HCT116 (cell line): Measurements from ENCODE around the gene CSRNP2. TPM values are rescaled to one million over a fixed set of nuclear protein-coding genes. Genes with fewer than 3 reads are reported as not detected.

Experiments used
- ATAC-seq: fragments of 200-7000 bp; cut with Tn5 transposase; 2 replicates; pipeline ENCODE4 v1.9.1; 2020; ENCODE audit warnings: mild to moderate bottlenecking, moderate library complexity
- BruUV-seq: library from RNA; stranded (reverse); fragments of 400-500 nt; replicated peaks from 2 replicates; lab custom pipeline; 2021; lab: Mats Ljungman, UMichigan
- CTCF ChIA-PET: fragments of 300-600 bp; sonication (Branson Sonifier 250); formaldehyde crosslinking; loops from one replicate; lab custom pipeline; 2021; ENCODE audit warnings: antibody characterized with exemption; lab: Charles Lee
- POLR2A ChIA-PET: fragments of 300-600, 350-600 bp; sonication (Branson Sonifier 250); formaldehyde crosslinking; loops from one replicate; lab custom pipeline; 2021; ENCODE audit warnings: antibody characterized with exemption; lab: Charles Lee
- RAD21 ChIA-PET, 2 experiments: fragments of 300-600 bp; sonication (Branson Sonifier 250); formaldehyde crosslinking; loops; one replicate each; lab custom pipeline; 2023; ENCODE audit warnings: low total read pairs in 2 of 2; ENCODE audit not compliant: uncharacterized antibody in 2 of 2, unreplicated experiment in 2 of 2, low non-redundant PET in 1 of 2; lab: Charles Lee
- DNase-seq: peaks from one replicate; pipeline ENCODE4 v3.0.0-alpha.2; 2010; ENCODE audit warnings: low read depth, low spot score
- H2AFZ ChIP-seq: fragments of 200-600 bp; shearing (Covaris generic), sonication (generic); 2 replicates; pipeline ENCODE4 v1.6.1; 2017; ENCODE audit warnings: low read depth, mixed run types, mixed read lengths, antibody characterized with exemption, low read length; ENCODE audit not compliant: poor library complexity, severe bottlenecking
- H3K27ac ChIP-seq: 2 replicates; pipeline ENCODE4 v1.5.1; 2012; ENCODE audit warnings: low read depth, low read length
- H3K27me3 ChIP-seq: fragments of 200-600 bp; sonication (generic); 2 replicates; pipeline ENCODE4 v1.6.1; 2016; ENCODE audit warnings: mixed run types, low read length, mixed read lengths; ENCODE audit not compliant: insufficient read depth
- H3K36me3 ChIP-seq, 2 experiments: fragments of 200-500 bp in 1 of 2; fragments of 200-600 bp in 1 of 2; sonication (Bioruptor generic) in 1 of 2; sonication (generic) in 1 of 2; 2 replicates each; pipeline versions ENCODE4 v1.5.1 to v1.6.1; 2014 to 2016; ENCODE audit warnings: low read length in 2 of 2, inconsistent platforms in 1 of 2, mixed read lengths in 1 of 2, mixed run types in 1 of 2; ENCODE audit not compliant: insufficient read depth in 2 of 2, control insufficient read depth in 1 of 2
- H3K4me1 ChIP-seq, 2 experiments: fragments of 200-600 bp in 1 of 2; sonication (generic) in 1 of 2; 2 replicates each; pipeline versions ENCODE4 v1.5.1 to v1.6.1; 2012 to 2017; ENCODE audit warnings: low read length in 2 of 2, inconsistent platforms in 1 of 2, mild to moderate bottlenecking in 1 of 2, mixed read lengths in 1 of 2, mixed run types in 1 of 2, moderate library complexity in 1 of 2; ENCODE audit not compliant: insufficient read depth in 2 of 2, control insufficient read depth in 1 of 2
- H3K4me2 ChIP-seq: fragments of 200-600 bp; sonication (generic); 2 replicates; pipeline ENCODE4 v1.6.1; 2017; ENCODE audit warnings: mixed run types, low read length, mixed read lengths
- H3K4me3 ChIP-seq, 2 experiments: fragments of 200-600 bp in 1 of 2; sonication (generic) in 1 of 2; replicated peaks in 1 of 2; 2 replicates each; pipeline ENCODE4 v1.5.1; 2011 to 2016; ENCODE audit warnings: low read length in 2 of 2, control low read depth in 1 of 2, low read depth in 1 of 2, mild to moderate bottlenecking in 1 of 2, mixed read lengths in 1 of 2, mixed run types in 1 of 2
- H3K79me2 ChIP-seq: fragments of 200-600 bp; sonication (generic); 2 replicates; pipeline ENCODE4 v1.6.1; 2017; ENCODE audit warnings: mild to moderate bottlenecking, mixed run types, low read length, moderate library complexity, mixed read lengths; ENCODE audit not compliant: insufficient read depth
- H3K9ac ChIP-seq: fragments of 200-600 bp; sonication (generic); 2 replicates; pipeline ENCODE4 v1.6.1; 2016; ENCODE audit warnings: low read length, mixed read lengths
- H3K9me2 ChIP-seq: fragments of 200-600 bp; sonication (generic), shearing (Covaris generic); 2 replicates; pipeline ENCODE4 v1.6.1; 2017; ENCODE audit warnings: mixed run types, mild to moderate bottlenecking, moderate library complexity; ENCODE audit not compliant: insufficient read depth
- H3K9me3 ChIP-seq, 2 experiments: fragments of 200-500 bp in 1 of 2; fragments of 200-600 bp in 1 of 2; sonication (Bioruptor generic) in 1 of 2; sonication (generic) in 1 of 2; 2 replicates each; pipeline ENCODE4 v1.6.1; 2014 to 2017; ENCODE audit warnings: low read length in 2 of 2, mixed read lengths in 2 of 2, inconsistent platforms in 1 of 2, low read depth in 1 of 2, mild to moderate bottlenecking in 1 of 2, mixed run types in 1 of 2, moderate library complexity in 1 of 2; ENCODE audit not compliant: control insufficient read depth in 1 of 2, insufficient read depth in 1 of 2
- H4K20me1 ChIP-seq: fragments of 200-600 bp; sonication (generic), shearing (Covaris generic); 2 replicates; pipeline ENCODE4 v1.6.1; 2017; ENCODE audit warnings: mixed run types, mild to moderate bottlenecking, moderate library complexity; ENCODE audit not compliant: insufficient read depth
- ATF3 ChIP-seq: IDR thresholded peaks from 2 replicates; pipeline ENCODE4 v1.6.1; 2012
- CBX3 ChIP-seq: IDR thresholded peaks from 2 replicates; pipeline ENCODE4 v1.6.1; 2012; ENCODE audit warnings: low read depth
- CEBPB ChIP-seq: IDR thresholded peaks from 2 replicates; pipeline ENCODE4 v1.6.1; 2012; ENCODE audit warnings: low read depth
- EGR1 ChIP-seq: IDR thresholded peaks from 2 replicates; pipeline ENCODE4 v1.6.1; 2012; ENCODE audit warnings: low read depth
- EZH2 ChIP-seq: fragments of 200-600 bp; sonication (generic); IDR thresholded peaks from 2 replicates; pipeline ENCODE4 v1.6.1; 2017; ENCODE audit warnings: antibody characterized with exemption, mixed run types
- JUND ChIP-seq: IDR thresholded peaks from 2 replicates; pipeline ENCODE4 v1.6.1; 2012
- MAX ChIP-seq: IDR thresholded peaks from 2 replicates; pipeline ENCODE4 v1.6.1; 2012
- POLR2A ChIP-seq: IDR thresholded peaks from 2 replicates; pipeline ENCODE4 v1.7.0; 2011; ENCODE audit warnings: borderline replicate concordance; ENCODE audit not compliant: insufficient read depth, insufficient read length; ENCODE audit errors: extremely low read depth
- POLR2AphosphoS5 ChIP-seq: IDR thresholded peaks from 2 replicates; pipeline ENCODE4 v1.6.1; 2011; ENCODE audit warnings: mild to moderate bottlenecking, low read depth, low read length, moderate library complexity
- SIN3A ChIP-seq: IDR thresholded peaks from 2 replicates; pipeline ENCODE4 v1.6.1; 2012; ENCODE audit warnings: low read depth
- SP1 ChIP-seq: IDR thresholded peaks from 2 replicates; pipeline ENCODE4 v1.6.1; 2012; ENCODE audit warnings: low read depth
- SRF ChIP-seq: IDR thresholded peaks from 2 replicates; pipeline ENCODE4 v1.6.1; 2012; ENCODE audit warnings: low read depth
- TCF7L2 ChIP-seq: IDR thresholded peaks from 2 replicates; pipeline ENCODE4 v1.7.0; 2011; ENCODE audit warnings: borderline replicate concordance, inconsistent platforms; ENCODE audit not compliant: insufficient read depth, insufficient read length; ENCODE audit errors: extremely low read depth
- YY1 ChIP-seq: IDR thresholded peaks from 2 replicates; pipeline ENCODE4 v1.6.1; 2011; ENCODE audit warnings: low read length, low read depth, moderate library complexity, mild to moderate bottlenecking; ENCODE audit not compliant: insufficient replicate concordance; ENCODE audit errors: extremely low read depth
- ZBTB33 ChIP-seq: IDR thresholded peaks from 2 replicates; pipeline ENCODE4 v1.6.1; 2011; ENCODE audit warnings: mild to moderate bottlenecking, low read length, moderate library complexity; ENCODE audit not compliant: insufficient replicate concordance; ENCODE audit errors: extremely low read depth
- ZFX ChIP-seq: fragments of 450-650 bp; IDR thresholded peaks from 2 replicates; pipeline ENCODE4 v1.6.1; 2017
- ZNF274 ChIP-seq: fragments of 200-500 bp; sonication (Bioruptor generic); IDR thresholded peaks from 2 replicates; pipeline ENCODE4 v1.6.1; 2014; ENCODE audit warnings: mild to moderate bottlenecking, low read depth, low read length, inconsistent platforms
- intact Hi-C: fragments of 100-400 bp; cut with micrococcal nuclease; formaldehyde crosslinking; loops from 2 replicates; pipeline ENCODE4 v1.10.0; 2022
- total RNA-seq: library from RNA; stranded (reverse); gene quantifications from one replicate; pipeline ENCODE4 v1.2.1, GENCODE V29; 2021; ENCODE audit not compliant: unreplicated experiment

Gene CSRNP2
- total RNA-seq, 1 experiment from 2014 or later: 19.0 TPM

GRCh38 chr12:51067229-51067628, 16.2 kb downstream of the CSRNP2 start:
- H3K4me1 ChIP-seq: no peaks in the 10 kb centered on the region
- H3K9ac ChIP-seq: no peak overlapping the region
- ATAC-seq (no peak), DNase-seq (no peak)
- no peaks in the 10 kb centered on the region for H3K27me3 ChIP-seq
- H3K4me3 ChIP-seq: no peak overlapping the region
- H3K79me2 ChIP-seq: no peaks in the 10 kb centered on the region
- H3K4me2 ChIP-seq: no peak overlapping the region
- ChIA-PET POLR2A (interaction anchor here (0.5 kb wide), 1 partner anchor 637 kb away, joined by 3 read pairs; no protein-coding TSS in a partner anchor), CTCF (no interaction called here), RAD21 (no interaction called here)
- TF ChIP-seq EGR1 (no peak), POLR2A (no peak), JUND (no peak), CBX3 (no peak), MAX (no peak), SRF (no peak)
- BruUV-seq: no TSS peak
- no peaks in the 10 kb centered on the region for H3K9me3 ChIP-seq
- no peak overlapping the region for H2AFZ ChIP-seq
- no peaks in the 10 kb centered on the region for H4K20me1 ChIP-seq
- no peak overlapping the region for H3K27ac ChIP-seq
- intact Hi-C loops: no loop called here
- no peaks in the 10 kb centered on the region for H3K9me2 ChIP-seq
- peaks cover 7 to 21% of the 10 kb centered on the region in 2 experiments; a peak in 3 of 4 replicates for H3K36me3 ChIP-seq

- no peak overlapping the region for H3K9ac ChIP-seq
- no peaks in the 10 kb centered on the region for H3K79me2 ChIP-seq
- no peak overlapping the region for H3K4me2 ChIP-seq
- no peaks in the 10 kb centered on the region for H3K9me3 ChIP-seq
- intact Hi-C loops: no loop called here
- no peak overlapping the region for H3K4me3 ChIP-seq
- BruUV-seq: no TSS peak
- ChIA-PET RAD21 (no interaction called here), CTCF (no interaction called here), POLR2A (no interaction called here)
- H3K27ac ChIP-seq: no peak overlapping the region
- H3K27me3 ChIP-seq: no peaks in the 10 kb centered on the region
- ATAC-seq (no peak), DNase-seq (no peak)
- H3K36me3 ChIP-seq: peaks cover 7 to 35% of the 10 kb centered on the region in 2 experiments; a peak in 3 of 4 replicates
- H4K20me1 ChIP-seq: no peaks in the 10 kb centered on the region
- TF ChIP-seq CEBPB: no peak
- no peak for TF ChIP-seq SP1
- TF ChIP-seq MAX: no peak
- TF ChIP-seq ATF3: no peak
- TF ChIP-seq CBX3: no peak
- TF ChIP-seq SIN3A: no peak
- TF ChIP-seq TCF7L2: no peak
- no peak for TF ChIP-seq ZFX
- no peak for TF ChIP-seq EZH2
- TF ChIP-seq POLR2A: no peak
- no peak for TF ChIP-seq YY1
- TF ChIP-seq EGR1: no peak
- TF ChIP-seq ZNF274: no peak
- TF ChIP-seq JUND: no peak
- TF ChIP-seq SRF: no peak
- TF ChIP-seq ZBTB33: no peak
- no peak for TF ChIP-seq POLR2AphosphoS5
- no peak overlapping the region for H2AFZ ChIP-seq
- no peaks in the 10 kb centered on the region for H3K4me1 ChIP-seq
- H3K9me2 ChIP-seq: no peaks in the 10 kb centered on the region
Measured at GRCh38 chr12:51065530-51065929, 17.9 kb downstream of the CSRNP2 start.
